H1 (cell line): ENCODE data around the gene KCNMA1. TPM values are rescaled to one million over a fixed set of nuclear protein-coding genes. Genes with fewer than 3 reads are reported as not detected.

Source experiments
- CTCF ChIA-PET: fragments of 300-600 bp; sonication (Branson Sonifier 250); formaldehyde crosslinking; loops from one replicate; lab custom pipeline; 2021; ENCODE audit not compliant: partially characterized antibody; lab: Charles Lee
- POLR2A ChIA-PET: fragments of 300-600 bp; sonication (Branson Sonifier 250); formaldehyde crosslinking; loops from one replicate; lab custom pipeline; 2021; ENCODE audit warnings: inconsistent platforms; ENCODE audit not compliant: partially characterized antibody; lab: Charles Lee
- DNase-seq, 2 experiments: peaks; one replicate each; pipeline versions ENCODE4 v3.0.0 to v3.0.0-alpha.2; 2010 to 2022; ENCODE audit warnings: low spot score in 2 of 2, low read depth in 1 of 2, mixed read lengths in 1 of 2
- FAIRE-seq: peaks from 2 replicates; lab custom pipeline; 2011; peaks lifted over from hg19 to GRCh38; lab: Jason Lieb, UNC
- H2AFZ ChIP-seq: 2 replicates; pipeline ENCODE4 v1.8.1; 2012; ENCODE audit warnings: low read length, inconsistent platforms
- H2AK5ac ChIP-seq: 2 replicates; pipeline ENCODE4 v1.6.1; 2013; ENCODE audit warnings: low read depth, low read length
- H2BK120ac ChIP-seq: replicated peaks from 2 replicates; pipeline ENCODE3; 2013; ENCODE audit warnings: low read depth, low read length, inconsistent platforms
- H2BK12ac ChIP-seq: 2 replicates; pipeline ENCODE4 v1.6.1; 2013; ENCODE audit warnings: low read depth, low read length
- H2BK15ac ChIP-seq: 2 replicates; pipeline ENCODE4 v1.6.1; 2013; ENCODE audit warnings: low read length
- H2BK20ac ChIP-seq: 2 replicates; pipeline ENCODE4 v1.6.1; 2013; ENCODE audit warnings: low read length
- H2BK5ac ChIP-seq: 2 replicates; pipeline ENCODE4 v1.6.1; 2013; ENCODE audit warnings: low read depth, low read length
- H3K14ac ChIP-seq: 2 replicates; pipeline ENCODE4 v1.6.1; 2013; ENCODE audit warnings: inconsistent platforms; ENCODE audit not compliant: insufficient read length
- H3K18ac ChIP-seq: 2 replicates; pipeline ENCODE4 v1.6.1; 2013; ENCODE audit warnings: low read length; ENCODE audit errors: extremely low read depth
- H3K23ac ChIP-seq: 2 replicates; pipeline ENCODE4 v1.6.1; 2013; ENCODE audit warnings: inconsistent platforms; ENCODE audit not compliant: insufficient read length
- H3K23me2 ChIP-seq: 2 replicates; pipeline ENCODE4 v1.6.1; 2013; ENCODE audit warnings: low read depth, low read length
- H3K27ac ChIP-seq: 2 replicates; pipeline ENCODE4 v1.6.1; 2011; ENCODE audit warnings: low read depth, low read length, inconsistent platforms
- H3K27me3 ChIP-seq, 4 experiments: replicated peaks in 1 of 4; 1 replicate in 1 of 4; 2 replicates in 3 of 4; pipeline versions ENCODE4 v1.6.1 to v1.8.1; 2011 to 2013; ENCODE audit warnings: low read length in 3 of 4, mild to moderate bottlenecking in 3 of 4, inconsistent platforms in 2 of 4, mixed read lengths in 2 of 4, moderate library complexity in 1 of 4; ENCODE audit not compliant: control insufficient read depth in 3 of 4, insufficient read depth in 3 of 4; ENCODE audit errors: extremely low read depth in 1 of 4
- H3K36me3 ChIP-seq, 4 experiments: 2 replicates each; pipeline versions ENCODE4 v1.6.1 to v1.8.1; 2011 to 2013; ENCODE audit warnings: mild to moderate bottlenecking in 4 of 4, low read length in 3 of 4, moderate library complexity in 2 of 4, control low read depth in 1 of 4, inconsistent platforms in 1 of 4; ENCODE audit not compliant: insufficient read depth in 4 of 4, control insufficient read depth in 2 of 4
- H3K4ac ChIP-seq: replicated peaks from 2 replicates; pipeline ENCODE3; 2013; ENCODE audit warnings: low read length, low read depth, mixed read lengths, inconsistent platforms; ENCODE audit not compliant: insufficient read length
- H3K4me1 ChIP-seq, 4 experiments: replicated peaks in 1 of 4; 1 replicate in 1 of 4; 2 replicates in 3 of 4; pipeline versions ENCODE4 v1.6.1 to v1.8.1; 2011 to 2013; ENCODE audit warnings: low read length in 3 of 4, inconsistent platforms in 2 of 4, mixed read lengths in 1 of 4; ENCODE audit not compliant: insufficient read depth in 4 of 4, control insufficient read depth in 3 of 4
- H3K4me2 ChIP-seq, 2 experiments: 2 replicates each; pipeline versions ENCODE4 v1.6.1 to v1.8.1; 2011 to 2013; ENCODE audit warnings: low read depth in 2 of 2, low read length in 2 of 2, control low read depth in 1 of 2, inconsistent platforms in 1 of 2, mild to moderate bottlenecking in 1 of 2; ENCODE audit not compliant: insufficient read depth in 1 of 2
- H3K4me3 ChIP-seq, 4 experiments: fragments of 200-600, 300-600 bp in 1 of 4; sonication (generic), shearing (Covaris generic), sonication (Bioruptor Twin) in 1 of 4; 2 replicates each; pipeline versions ENCODE4 v1.5.1 to v1.8.1; 2011 to 2016; ENCODE audit warnings: low read length in 4 of 4, low read depth in 3 of 4, control low read depth in 2 of 4, inconsistent platforms in 2 of 4, mild to moderate bottlenecking in 2 of 4, mixed read lengths in 1 of 4, moderate library complexity in 1 of 4; ENCODE audit not compliant: insufficient read depth in 2 of 4; ENCODE audit errors: extremely low read depth in 1 of 4
- H3K56ac ChIP-seq: replicated peaks from 2 replicates; pipeline ENCODE3; 2013; ENCODE audit warnings: low read depth, mild to moderate bottlenecking, mixed read lengths, low read length, inconsistent platforms; ENCODE audit not compliant: insufficient read length
- H3K79me1 ChIP-seq: 2 replicates; pipeline ENCODE4 v1.6.1; 2013; ENCODE audit warnings: low read depth, low read length, control low read depth
- H3K79me2 ChIP-seq, 2 experiments: 2 replicates each; pipeline versions ENCODE4 v1.6.1 to v1.8.1; 2012 to 2013; ENCODE audit warnings: low read length in 2 of 2, mild to moderate bottlenecking in 2 of 2, inconsistent platforms in 1 of 2; ENCODE audit not compliant: insufficient read depth in 2 of 2, control insufficient read depth in 1 of 2
- H3K9ac ChIP-seq, 4 experiments: replicated peaks in 1 of 4; 1 replicate in 1 of 4; 2 replicates in 3 of 4; pipeline versions ENCODE4 v1.6.1 to v1.8.1; 2011 to 2013; ENCODE audit warnings: low read depth in 3 of 4, low read length in 3 of 4, control low read depth in 2 of 4, mild to moderate bottlenecking in 2 of 4, moderate library complexity in 2 of 4, inconsistent platforms in 1 of 4; ENCODE audit errors: extremely low read depth in 1 of 4
- H3K9me3 ChIP-seq, 2 experiments: 2 replicates each; pipeline versions ENCODE4 v1.6.1 to v1.8.1; 2012 to 2013; ENCODE audit warnings: mild to moderate bottlenecking in 2 of 2, moderate library complexity in 2 of 2, control low read depth in 1 of 2, inconsistent platforms in 1 of 2, low read depth in 1 of 2, low read length in 1 of 2, mixed read lengths in 1 of 2; ENCODE audit not compliant: insufficient read depth in 2 of 2
- H4K20me1 ChIP-seq, 2 experiments: replicated peaks in 1 of 2; 2 replicates each; pipeline versions ENCODE3 to v1.8.1; 2011 to 2013; ENCODE audit warnings: inconsistent platforms in 2 of 2, low read length in 2 of 2, mild to moderate bottlenecking in 1 of 2; ENCODE audit not compliant: insufficient read depth in 2 of 2, control insufficient read depth in 1 of 2
- H4K5ac ChIP-seq: 2 replicates; pipeline ENCODE4 v1.6.1; 2013; ENCODE audit warnings: low read length, low read depth, mixed read lengths, inconsistent platforms; ENCODE audit not compliant: insufficient read length
- H4K8ac ChIP-seq: 2 replicates; pipeline ENCODE4 v1.8.0; 2013; ENCODE audit warnings: mild to moderate bottlenecking, moderate library complexity, low read length, inconsistent platforms; ENCODE audit not compliant: insufficient read depth; ENCODE audit errors: extremely low read depth
- H4K91ac ChIP-seq: replicated peaks from 2 replicates; pipeline ENCODE3; 2013; ENCODE audit warnings: low read length, mixed read lengths, inconsistent platforms; ENCODE audit not compliant: insufficient read length
- ATF3 ChIP-seq: IDR thresholded peaks from 2 replicates; pipeline ENCODE4 v1.6.1; 2011; ENCODE audit warnings: low read depth, mild to moderate bottlenecking, low read length; ENCODE audit not compliant: insufficient read depth
- CHD2 ChIP-seq: IDR thresholded peaks from 2 replicates; pipeline ENCODE4 v1.6.1; 2012; ENCODE audit warnings: low read length, improper control_type of control experiment
- E2F6 ChIP-seq: IDR thresholded peaks from 2 replicates; pipeline ENCODE4 v1.6.1; 2012; ENCODE audit warnings: inconsistent platforms
- JUN ChIP-seq: IDR thresholded peaks from 2 replicates; pipeline ENCODE4 v1.6.1; 2011; ENCODE audit warnings: low read depth, mild to moderate bottlenecking, improper control_type of control experiment, low read length
- JUND ChIP-seq: IDR thresholded peaks from 2 replicates; pipeline ENCODE4 v1.6.1; 2011; ENCODE audit warnings: mild to moderate bottlenecking, improper control_type of control experiment, low read length
- KDM5A ChIP-seq: fragments of 200-600 bp; IDR thresholded peaks from 2 replicates; pipeline ENCODE4 v1.7.1; 2012; ENCODE audit warnings: mild to moderate bottlenecking, low read length, inconsistent platforms, mixed read lengths
- NRF1 ChIP-seq: IDR thresholded peaks from 2 replicates; pipeline ENCODE4 v1.6.1; 2011; ENCODE audit warnings: mild to moderate bottlenecking, low read depth, low read length, improper control_type of control experiment
- PHF8 ChIP-seq: fragments of 200-600 bp; sonication (generic); conservative IDR thresholded peaks from 2 replicates; pipeline ENCODE4 v1.7.1; 2012; ENCODE audit warnings: low read depth, mild to moderate bottlenecking, inconsistent platforms, low read length, moderate library complexity
- POU5F1 ChIP-seq: IDR thresholded peaks from 2 replicates; pipeline ENCODE4 v1.6.1; 2011; ENCODE audit warnings: low read depth, mild to moderate bottlenecking, low read length, moderate library complexity
- RFX5 ChIP-seq: IDR thresholded peaks from 2 replicates; pipeline ENCODE4 v1.6.1; 2011; ENCODE audit warnings: low read depth, low read length, improper control_type of control experiment, borderline replicate concordance
- SP2 ChIP-seq: IDR thresholded peaks from 2 replicates; pipeline ENCODE4 v1.6.1; 2012; ENCODE audit warnings: mild to moderate bottlenecking, low read length, inconsistent platforms
- SP4 ChIP-seq: IDR thresholded peaks from 2 replicates; pipeline ENCODE4 v1.6.1; 2012; ENCODE audit warnings: low read length, inconsistent platforms
- TAF1 ChIP-seq: IDR thresholded peaks from 2 replicates; pipeline ENCODE4 v1.6.1; 2011; ENCODE audit warnings: mild to moderate bottlenecking, low read depth, low read length
- YY1 ChIP-seq: IDR thresholded peaks from 2 replicates; pipeline ENCODE4 v1.6.1; 2011; ENCODE audit warnings: low read depth, mild to moderate bottlenecking, low read length
- WGBS, 2 experiments: shearing (Covaris generic) in 1 of 2; methylation state at CpG; one replicate each; pipeline versions ENCODE4 v1.1.6 to v1.1.7; 2013 to 2015; ENCODE audit warnings: low lambda C conversion rate in 2 of 2, mixed read lengths in 2 of 2, inconsistent platforms in 1 of 2, low coverage in 1 of 2, missing lambda C conversion rate in 1 of 2; ENCODE audit not compliant: insufficient replicate concordance in 2 of 2, insufficient coverage in 1 of 2, insufficient read length in 1 of 2; ENCODE audit errors: extremely low coverage in 1 of 2, missing lambda C conversion rate in 1 of 2; 5-methylcytosine and 5-hydroxymethylcytosine counted together
- polyA plus RNA-seq, 7 experiments: library from polyadenylated mRNA; depleted of rRNA in 3 of 7; stranded (reverse) in 5 of 7; unstranded in 2 of 7; fragments of >200 nt in 5 of 7; fragments of 200-250 nt in 2 of 7; gene quantifications; 1 replicate in 5 of 7; 2 replicates in 1 of 7; 4 replicates in 1 of 7; pipeline versions ENCODE4 v1.2.1 to v1.2.3, GENCODE V29; 2011 to 2013; ENCODE audit warnings: missing spikeins in 2 of 7, mixed read lengths in 2 of 7
- total RNA-seq: library from RNA; stranded (reverse); fragmentation: NEBNext Ultra II Directional; extraction: Animal tissue kit (Norgen Biotek cat#: 25700); gene quantifications from 2 replicates; pipeline ENCODE4 v1.2.1, GENCODE V29; 2021

The KCNMA1 gene
- total and polyA plus RNA-seq, 2 of the 8 experiments (the other 6 are each of a cell fraction or from before 2014, with no cell fraction given) = 10.2 to 11.1 TPM

GRCh38 chr10:77087366-77087765 is 550.2 kb downstream of the KCNMA1 start:
- DNase-seq (no peak), FAIRE-seq (no peak)
- Histone ChIP-seq H4K91ac (no peak overlapping the region), H3K4me1 (peaks cover 2 to 7% (median 4%) of the 10 kb centered on the region in 4 experiments; a peak in 5 of 7 replicates), H4K20me1 (no peaks in the 10 kb centered on the region), H3K4me2 (no peak overlapping the region), H4K5ac (no peak overlapping the region), H3K4ac (no peak overlapping the region), H3K36me3 (no peaks in the 10 kb centered on the region), H2BK120ac (no peak overlapping the region), H3K79me1 (no peaks in the 10 kb centered on the region), H4K8ac (no peak overlapping the region), H3K18ac (no peak overlapping the region), H2AFZ (no peak overlapping the region), H3K23me2 (no peaks in the 10 kb centered on the region), H3K4me3 (no peak overlapping the region), H3K23ac (no peak overlapping the region), H3K9ac (no peak overlapping the region), H3K56ac (no peak overlapping the region), H2BK5ac (no peak overlapping the region), H3K27me3 (no peaks in the 10 kb centered on the region), H3K14ac (no peak overlapping the region), H3K79me2 (no peaks in the 10 kb centered on the region), H2BK12ac (no peak overlapping the region), H2BK15ac (no peak overlapping the region), H2BK20ac (no peak overlapping the region), H2AK5ac (no peak overlapping the region), H3K27ac (no peak overlapping the region), H3K9me3 (no peaks in the 10 kb centered on the region)
- TF ChIP-seq E2F6 (no peak), YY1 (no peak), SP2 (no peak), JUND (no peak), RFX5 (no peak), POU5F1 (no peak), ATF3 (no peak), PHF8 (no peak), SP4 (no peak), JUN (no peak), TAF1 (no peak), CHD2 (no peak), KDM5A (no peak), NRF1 (no peak)
- CTCF ChIA-PET = no interaction called here
- POLR2A ChIA-PET = no interaction called here
- 99% methylated on average over 4 of the region's 4 CpGs; no CpG with 5 or more reads in 1 of the 2 experiments for WGBS, 2 experiments
